ENCODE results near the gene KCNA2. TPM values are rescaled to one million over a fixed set of nuclear protein-coding genes. Genes with fewer than 3 reads are reported as not detected.

Gene KCNA2
- total and polyA plus RNA-seq, 2 of the 4 experiments (the other 2 are of a cell fraction): not detected

DNA sequence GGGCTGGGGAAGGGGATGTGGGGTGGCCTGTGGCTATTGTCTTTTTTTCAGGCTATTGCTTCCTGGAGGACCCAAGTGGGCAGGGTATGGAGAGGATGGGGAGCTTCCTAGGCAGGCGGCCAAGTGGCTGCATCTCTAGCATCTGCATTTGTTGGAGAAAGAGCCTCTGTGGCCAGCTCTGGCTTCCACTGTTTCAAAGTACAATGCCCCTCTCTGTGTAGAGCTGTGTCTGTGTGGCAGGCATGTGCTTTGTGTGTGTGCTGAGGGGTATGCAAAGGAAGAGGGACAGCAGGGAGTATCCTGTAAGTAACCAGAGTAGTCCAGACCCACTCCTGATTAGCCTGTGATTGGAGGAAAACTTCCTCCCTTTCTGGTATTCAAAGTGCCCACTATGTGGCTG, 40.6 kb downstream of the KCNA2 start:
- H2BK15ac ChIP-seq (ENCODE audit: low read depth, low read length): no peak overlapping the region
- H3K4me3 ChIP-seq (ENCODE audit: insufficient read depth, low read depth, low read length): no peak overlapping the region
- H4K8ac ChIP-seq (ENCODE audit: low read depth in 2 of 2, low read length in 2 of 2): no peak overlapping the region
- H3K27me3 ChIP-seq (ENCODE audit: control insufficient read depth, insufficient read depth, low read length): peaks cover 4% of the 10 kb centered on the region
- H4K5ac ChIP-seq (ENCODE audit: low read depth, low read length): no peak overlapping the region
- H3K4me1 ChIP-seq (ENCODE audit: control insufficient read depth, insufficient read depth, low read length): no peaks in the 10 kb centered on the region
- no peak overlapping the region for H3K23ac ChIP-seq (ENCODE audit: low read depth, low read length)
- H4K91ac ChIP-seq (ENCODE audit: insufficient read depth, low read depth, low read length): no peak overlapping the region
- H3K9ac ChIP-seq (ENCODE audit: low read depth, low read length): no peak overlapping the region
- H2BK5ac ChIP-seq (ENCODE audit: low read depth, low read length, poor library complexity, severe bottlenecking): no peak overlapping the region
- WGBS, 2 experiments (ENCODE audit: extremely low coverage in 2 of 2, insufficient read length in 1 of 2): no CpG with 5 or more reads among the region's 1 CpG
- no peak overlapping the region for H2AK5ac ChIP-seq (ENCODE audit: low read depth, low read length)
- no peak overlapping the region for H3K18ac ChIP-seq (ENCODE audit: low read depth, low read length)
- H2AFZ ChIP-seq (replicated peaks; ENCODE audit: low read length, poor library complexity): no peak overlapping the region
- H2AK9ac ChIP-seq (replicated peaks; ENCODE audit: low read depth, low read length, poor library complexity): no peak overlapping the region
- ChIA-PET POLR2A (ENCODE audit: unreplicated experiment) (no interaction called here), CTCF (no interaction called here)
- H2BK120ac ChIP-seq (ENCODE audit: low read depth, low read length): no peak overlapping the region
- ATAC-seq (ENCODE audit: low read depth): no peak
- dilution Hi-C loops (cut with HindIII; ENCODE audit: low sequenced_read_pairs, unreplicated experiment) (no loop called here), intact Hi-C loops (cut with micrococcal nuclease) (no loop called here), in situ Hi-C loops (cut with MboI; ENCODE audit: low sequenced_read_pairs) (no loop called here)
- H3K36me3 ChIP-seq (ENCODE audit: control insufficient read depth, insufficient read depth, low read length): no peaks in the 10 kb centered on the region
- H3K4ac ChIP-seq (ENCODE audit: low read depth, low read length): no peak overlapping the region
- H3K9me3 ChIP-seq (ENCODE audit: control insufficient read depth, insufficient read depth, low read length): no peaks in the 10 kb centered on the region
- H3K27ac ChIP-seq (ENCODE audit: insufficient read depth, low read length): no peak overlapping the region
- H4K20me1 ChIP-seq (ENCODE audit: insufficient read depth, low read length): no peaks in the 10 kb centered on the region
- no peaks in the 10 kb centered on the region for H3K79me1 ChIP-seq (ENCODE audit: low read depth in 1 of 2, low read length in 2 of 2)
- TF ChIP-seq NFE2L2 (IDR thresholded peaks at IDR 0.05; ENCODE audit: low read depth, low read length): no peak
- no peak for TF ChIP-seq CEBPB (IDR thresholded peaks at IDR 0.05; ENCODE audit: low read depth, low read length)
- TF ChIP-seq USF2 (IDR thresholded peaks at IDR 0.05; ENCODE audit: low read depth, low read length): no peak
- no peak for TF ChIP-seq RAD21 (IDR thresholded peaks at IDR 0.05; ENCODE audit: low read length)
- TF ChIP-seq MAFK (IDR thresholded peaks at IDR 0.05; ENCODE audit: low read depth, low read length): no peak
- no peak for TF ChIP-seq SMC3 (IDR thresholded peaks at IDR 0.05; ENCODE audit: low read depth, low read length)
- TF ChIP-seq, protein P1, sequence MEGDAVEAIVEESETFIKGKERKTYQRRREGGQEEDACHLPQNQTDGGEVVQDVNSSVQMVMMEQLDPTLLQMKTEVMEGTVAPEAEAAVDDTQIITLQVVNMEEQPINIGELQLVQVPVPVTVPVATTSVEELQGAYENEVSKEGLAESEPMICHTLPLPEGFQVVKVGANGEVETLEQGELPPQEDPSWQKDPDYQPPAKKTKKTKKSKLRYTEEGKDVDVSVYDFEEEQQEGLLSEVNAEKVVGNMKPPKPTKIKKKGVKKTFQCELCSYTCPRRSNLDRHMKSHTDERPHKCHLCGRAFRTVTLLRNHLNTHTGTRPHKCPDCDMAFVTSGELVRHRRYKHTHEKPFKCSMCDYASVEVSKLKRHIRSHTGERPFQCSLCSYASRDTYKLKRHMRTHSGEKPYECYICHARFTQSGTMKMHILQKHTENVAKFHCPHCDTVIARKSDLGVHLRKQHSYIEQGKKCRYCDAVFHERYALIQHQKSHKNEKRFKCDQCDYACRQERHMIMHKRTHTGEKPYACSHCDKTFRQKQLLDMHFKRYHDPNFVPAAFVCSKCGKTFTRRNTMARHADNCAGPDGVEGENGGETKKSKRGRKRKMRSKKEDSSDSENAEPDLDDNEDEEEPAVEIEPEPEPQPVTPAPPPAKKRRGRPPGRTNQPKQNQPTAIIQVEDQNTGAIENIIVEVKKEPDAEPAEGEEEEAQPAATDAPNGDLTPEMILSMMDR (conservative IDR thresholded peaks at IDR 0.05; ENCODE audit: low read depth, low read length): no peak
- TF ChIP-seq BHLHE40 (IDR thresholded peaks at IDR 0.05; ENCODE audit: low read depth, low read length): no peak
- no peak for TF ChIP-seq ELK1 (IDR thresholded peaks at IDR 0.05; ENCODE audit: borderline replicate concordance, low read depth, low read length)
- TF ChIP-seq RCOR1 (IDR thresholded peaks at IDR 0.05; ENCODE audit: insufficient replicate concordance, low read length): no peak
- no peak for TF ChIP-seq MXI1 (IDR thresholded peaks at IDR 0.05; ENCODE audit: borderline replicate concordance, low read depth, low read length)
- H3K9me1 ChIP-seq (ENCODE audit: insufficient read depth, low read length): no peaks in the 10 kb centered on the region
- no peak overlapping the region for H2BK20ac ChIP-seq (ENCODE audit: low read depth, low read length)
- no peak for DNase-seq
- no peak overlapping the region for H3K14ac ChIP-seq (replicated peaks; ENCODE audit: low read depth, low read length)
- H3K4me2 ChIP-seq (ENCODE audit: low read depth, low read length): no peak overlapping the region
- no TSS peak for BruUV-seq (replicated peaks)
- H3K56ac ChIP-seq (ENCODE audit: extremely low read depth, insufficient read depth, low read length): no peak overlapping the region

All from IMR-90 (cell line).